Stimulated activated CD4-positive, alpha-beta T cell treated with anti-CD3 and anti-CD28 coated beads, Interleukin-4, amount 100 ng/mL, for 24 hours (primary cell): ENCODE results near the gene APBA3.

ENCODE experiments used
- DNase-seq: peaks from one replicate; pipeline ENCODE4 v3.0.0-alpha.2; 2020

Gene APBA3

GRCh38 chr19:3712663-3713611 is 48.6 kb downstream of the APBA3 start:
- DNase-seq, result no peak

DNA sequence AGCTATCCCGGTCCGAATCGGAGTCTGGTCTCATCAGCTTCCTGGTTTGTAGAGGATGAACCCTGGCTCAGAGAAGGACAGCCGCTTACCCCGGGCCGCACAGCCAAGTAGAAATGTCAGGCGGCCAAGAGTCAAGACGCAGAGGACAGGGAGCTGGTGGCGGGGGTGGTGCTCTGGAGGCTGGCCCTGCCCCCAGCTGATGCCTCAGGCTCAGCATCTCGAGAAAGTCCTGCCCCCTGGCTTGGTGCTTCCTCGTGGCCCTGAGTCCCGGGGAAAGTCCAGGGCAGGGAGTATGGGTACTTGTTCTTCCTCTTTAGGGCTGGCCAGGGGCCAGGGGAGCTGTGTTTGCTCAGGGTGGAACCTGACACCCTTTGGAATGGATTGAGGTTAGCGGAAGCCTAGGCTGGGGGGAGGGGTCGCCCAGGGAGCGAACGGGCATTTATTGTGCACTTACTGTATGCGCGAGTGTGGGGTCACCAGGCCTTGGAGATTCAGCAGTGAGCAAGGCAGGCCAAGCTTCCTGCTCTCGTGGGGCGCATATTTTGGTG is 51.2 kb downstream of the APBA3 start:
- no peak for DNase-seq

GRCh38 chr19:3708207-3708931 is 53.1 kb downstream of the APBA3 start, which contains the start of gene TJP3:
Gene TJP3, plus strand, starts transcription at chr19:3708384. Its CDS starts 20,049 bp downstream, at chr19:3728433.
- no peak for DNase-seq

DNA sequence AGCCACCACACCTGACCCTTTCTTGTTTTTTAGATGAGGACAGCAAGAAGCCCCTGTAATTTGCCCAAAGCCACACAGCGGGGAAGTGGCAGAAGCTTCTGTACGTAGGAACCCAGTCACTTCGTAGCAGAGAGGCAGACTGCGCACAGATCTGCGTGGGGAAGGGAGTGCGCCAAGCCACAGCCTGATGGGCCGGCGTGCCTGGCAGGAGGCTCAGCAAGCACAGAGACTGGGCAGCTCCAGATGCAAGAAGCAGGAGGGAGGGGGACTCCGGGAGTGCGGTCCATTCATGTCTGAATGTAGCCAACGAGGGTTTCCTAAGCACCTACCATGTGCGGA is 53.7 kb downstream of the APBA3 start:
- no peak for DNase-seq

GRCh38 chr19:3701200-3701599 is 60.3 kb downstream of the APBA3 start:
- DNase-seq, result no peak
